ENCODE data around the gene HTATSF1. TPM values are rescaled to one million over a fixed set of nuclear protein-coding genes. Genes with fewer than 3 reads are reported as not detected.

The HTATSF1 gene, protein sequence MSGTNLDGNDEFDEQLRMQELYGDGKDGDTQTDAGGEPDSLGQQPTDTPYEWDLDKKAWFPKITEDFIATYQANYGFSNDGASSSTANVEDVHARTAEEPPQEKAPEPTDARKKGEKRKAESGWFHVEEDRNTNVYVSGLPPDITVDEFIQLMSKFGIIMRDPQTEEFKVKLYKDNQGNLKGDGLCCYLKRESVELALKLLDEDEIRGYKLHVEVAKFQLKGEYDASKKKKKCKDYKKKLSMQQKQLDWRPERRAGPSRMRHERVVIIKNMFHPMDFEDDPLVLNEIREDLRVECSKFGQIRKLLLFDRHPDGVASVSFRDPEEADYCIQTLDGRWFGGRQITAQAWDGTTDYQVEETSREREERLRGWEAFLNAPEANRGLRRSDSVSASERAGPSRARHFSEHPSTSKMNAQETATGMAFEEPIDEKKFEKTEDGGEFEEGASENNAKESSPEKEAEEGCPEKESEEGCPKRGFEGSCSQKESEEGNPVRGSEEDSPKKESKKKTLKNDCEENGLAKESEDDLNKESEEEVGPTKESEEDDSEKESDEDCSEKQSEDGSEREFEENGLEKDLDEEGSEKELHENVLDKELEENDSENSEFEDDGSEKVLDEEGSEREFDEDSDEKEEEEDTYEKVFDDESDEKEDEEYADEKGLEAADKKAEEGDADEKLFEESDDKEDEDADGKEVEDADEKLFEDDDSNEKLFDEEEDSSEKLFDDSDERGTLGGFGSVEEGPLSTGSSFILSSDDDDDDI
- total RNA-seq (2021) = 49.5 and 51.5 TPM in 2 replicates
- long read RNA-seq, transcript HTATSF1-203 (6 exons, 1,014 nt) = minor isoform, 5 of 390 reads
- long read RNA-seq, transcript HTATSF1-201 (9 exons, 2,775 nt) = minor isoform, 126 of 390 reads
- long read RNA-seq, transcript HTATSF1-204 (10 exons, 3,019 nt) = major isoform, 161 of 390 reads
- long read RNA-seq, partial matches to known transcripts = 22 of 390 reads
- long read RNA-seq, other reads (novel, unspliced or antisense) = 73 of 390 reads

DNA sequence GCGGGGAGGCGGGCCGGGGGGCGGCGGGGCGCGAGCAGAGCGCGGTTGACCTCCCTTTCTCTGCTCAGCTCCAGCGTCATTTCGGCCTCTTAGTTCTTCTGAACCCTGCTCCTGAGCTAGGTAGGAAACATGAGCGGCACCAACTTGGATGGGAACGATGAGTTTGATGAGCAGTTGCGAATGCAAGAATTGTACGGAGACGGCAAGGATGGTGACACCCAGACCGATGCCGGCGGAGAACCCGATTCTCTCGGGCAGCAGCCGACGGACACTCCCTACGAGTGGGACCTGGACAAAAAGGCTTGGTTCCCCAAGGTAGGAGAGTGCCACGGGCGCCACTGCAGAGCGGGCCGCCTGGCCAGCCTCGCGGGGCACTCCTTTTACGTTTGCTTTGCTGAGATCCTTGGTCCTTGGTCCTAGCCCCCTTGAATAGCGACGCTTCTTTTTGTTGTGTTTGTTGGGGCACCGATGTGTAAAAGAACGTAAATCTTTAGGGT, at the start of gene HTATSF1:
Gene HTATSF1 (plus strand): TSS at position 37 of the 497 bp plus-strand sequence. CDS start 93 bp downstream, at position 130.
- Histone ChIP-seq H3K14ac (ENCODE audit: insufficient read depth, low read length) (peak within 1 kb of the TSS; percentile 86), H4K5ac (ENCODE audit: insufficient read length, low read depth, low read length) (no peak within 1 kb of the TSS), H3K9me3 (ENCODE audit: control insufficient read depth, low read depth, low read length) (peaks cover 30% of the 10 kb centered on the region), H3K4me2 (ENCODE audit: insufficient read depth, insufficient read length, low read length) (peak within 1 kb of the TSS; percentile 77), H2AK5ac (ENCODE audit: insufficient read length, low read length) (no peak within 1 kb of the TSS), H3K27me3 (ENCODE audit: insufficient read depth, low read length) (no peaks in the 10 kb centered on the region), H3K79me2 (ENCODE audit: insufficient read depth, low read length) (no peaks in the 10 kb centered on the region; the same call in 1 of the 2 replicates), H4K8ac (replicated peaks; ENCODE audit: insufficient read length, low read depth, low read length) (no peak within 1 kb of the TSS), H2BK12ac (ENCODE audit: insufficient read length, low read depth, low read length) (no peak within 1 kb of the TSS), H3K79me1 (ENCODE audit: insufficient read depth, low read depth, low read length, poor library complexity, severe bottlenecking) (no peaks in the 10 kb centered on the region), H4K91ac (ENCODE audit: insufficient read length, low read depth, low read length) (no peak within 1 kb of the TSS), H3K4me1 (ENCODE audit: insufficient read depth, low read length) (no peaks in the 10 kb centered on the region), H3K18ac (ENCODE audit: insufficient read length, low read depth, low read length) (peak within 1 kb of the TSS; percentile 79), H3T11ph (ENCODE audit: low read length) (no peak within 1 kb of the TSS), H3K23ac (ENCODE audit: insufficient read length, low read depth, low read length) (no peak within 1 kb of the TSS), H3K23me2 (ENCODE audit: insufficient read length, low read depth, low read length, poor library complexity, severe bottlenecking) (peaks cover 6% of the 10 kb centered on the region), H3K56ac (ENCODE audit: insufficient read length, low read depth, low read length) (no peak within 1 kb of the TSS), H2BK5ac (ENCODE audit: insufficient read length, low read length) (no peak within 1 kb of the TSS), H3K9ac (ENCODE audit: extremely low read depth, insufficient read length, low read length) (peak within 1 kb of the TSS; percentile 78), H2BK15ac (ENCODE audit: low read depth, low read length) (0 out of 2 replicates have a peak within 1 kb of the TSS, but pooled peaks have one; percentile 20), H3K27ac (ENCODE audit: insufficient read length, low read depth, low read length) (peak within 1 kb of the TSS; percentile 61), H3K4ac (ENCODE audit: low read depth, low read length) (no peak within 1 kb of the TSS), H2BK120ac (ENCODE audit: low read depth, low read length, poor library complexity, severe bottlenecking) (no peak within 1 kb of the TSS), H2AFZ (ENCODE audit: low read length) (no peak within 1 kb of the TSS), H2BK20ac (ENCODE audit: low read depth, low read length, poor library complexity, severe bottlenecking) (no peak within 1 kb of the TSS), H4K20me1 (ENCODE audit: control insufficient read depth, insufficient read depth, insufficient read length) (no peaks in the 10 kb centered on the region)
- WGBS (ENCODE audit: extremely low coverage, insufficient read length, low lambda C conversion rate) = no CpG with 5 or more reads among the region's 35 CpGs
- Mint-ChIP-seq H3K27me3 (ENCODE audit: low read depth) (no peaks in the 10 kb centered on the region; the same call in 1 of the 2 replicates), H3K4me1 (peaks cover 4 to 7% of the 10 kb centered on the region in 2 experiments; a peak in 3 of 4 replicates), H3K36me3 (ENCODE audit: insufficient read depth in 1 of 3, low read depth in 3 of 3) (peaks cover 7 to 14% (median 13%) of the 10 kb centered on the region in 3 experiments), H3K9me3 (peaks cover 46 to 49% of the 10 kb centered on the region in 2 experiments), H3K27ac (peak within 1 kb of the TSS; percentile 96 to 98 (median 97)), H3K4me3 (peak within 1 kb of the TSS; percentile 85 to 90)
- TF ChIP-seq, protein P1, sequence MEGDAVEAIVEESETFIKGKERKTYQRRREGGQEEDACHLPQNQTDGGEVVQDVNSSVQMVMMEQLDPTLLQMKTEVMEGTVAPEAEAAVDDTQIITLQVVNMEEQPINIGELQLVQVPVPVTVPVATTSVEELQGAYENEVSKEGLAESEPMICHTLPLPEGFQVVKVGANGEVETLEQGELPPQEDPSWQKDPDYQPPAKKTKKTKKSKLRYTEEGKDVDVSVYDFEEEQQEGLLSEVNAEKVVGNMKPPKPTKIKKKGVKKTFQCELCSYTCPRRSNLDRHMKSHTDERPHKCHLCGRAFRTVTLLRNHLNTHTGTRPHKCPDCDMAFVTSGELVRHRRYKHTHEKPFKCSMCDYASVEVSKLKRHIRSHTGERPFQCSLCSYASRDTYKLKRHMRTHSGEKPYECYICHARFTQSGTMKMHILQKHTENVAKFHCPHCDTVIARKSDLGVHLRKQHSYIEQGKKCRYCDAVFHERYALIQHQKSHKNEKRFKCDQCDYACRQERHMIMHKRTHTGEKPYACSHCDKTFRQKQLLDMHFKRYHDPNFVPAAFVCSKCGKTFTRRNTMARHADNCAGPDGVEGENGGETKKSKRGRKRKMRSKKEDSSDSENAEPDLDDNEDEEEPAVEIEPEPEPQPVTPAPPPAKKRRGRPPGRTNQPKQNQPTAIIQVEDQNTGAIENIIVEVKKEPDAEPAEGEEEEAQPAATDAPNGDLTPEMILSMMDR (conservative IDR thresholded peaks at IDR 0.05) = no peak
- DNase-seq = no peak

All from H9 (cell line).